Measurements from ENCODE around the gene BLOC1S1.

BLOC1S1 gene

GRCh38 chr12:55695349-55695748 is 20.5 kb upstream of the BLOC1S1 start:
- no peak for DNase-seq

GRCh38 chr12:55696141-55696540 is 19.7 kb upstream of the BLOC1S1 start:
- DNase-seq: no peak

- DNase-seq: no peak
Observed at GRCh38 chr12:55696796-55697462, 18.9 kb upstream of the BLOC1S1 start.

- no peak for DNase-seq
Observed at GRCh38 chr12:55697686-55698085, 18.2 kb upstream of the BLOC1S1 start.

- DNase-seq: no peak
Observed at GRCh38 chr12:55698241-55698955, 17.4 kb upstream of the BLOC1S1 start.

- no peak for DNase-seq
Observed at GRCh38 chr12:55698965-55699364, 16.9 kb upstream of the BLOC1S1 start.

GRCh38 chr12:55699471-55700055 is 16.3 kb upstream of the BLOC1S1 start:
- no peak for DNase-seq

- DNase-seq: no peak
Observed at GRCh38 chr12:55700255-55701018, 15.4 kb upstream of the BLOC1S1 start.

GRCh38 chr12:55702861-55703260 is 13.0 kb upstream of the BLOC1S1 start:
- no peak for DNase-seq

- no peak for DNase-seq
Observed at GRCh38 chr12:55703288-55703687, 12.6 kb upstream of the BLOC1S1 start.

- no peak for DNase-seq
Observed at GRCh38 chr12:55703901-55704761, 11.7 kb upstream of the BLOC1S1 start.

- DNase-seq: no peak
Observed at GRCh38 chr12:55704824-55705718, 10.8 kb upstream of the BLOC1S1 start.

GRCh38 chr12:55705782-55706402 is 10.0 kb upstream of the BLOC1S1 start:
- DNase-seq: no peak

GRCh38 chr12:55706568-55707218 is 9.2 kb upstream of the BLOC1S1 start:
- no peak for DNase-seq

- no peak for DNase-seq
Observed at GRCh38 chr12:55707219-55707671, 8.6 kb upstream of the BLOC1S1 start.

- peak; percentile 36 for DNase-seq
Observed at GRCh38 chr12:55707841-55708694, 7.8 kb upstream of the BLOC1S1 start, which contains the start of gene ITGA7. ITGA7 (minus strand) TSS chr12:55707904; CDS start chr12:55707682, 222 bp downstream.

GRCh38 chr12:55708695-55709233 is 7.1 kb upstream of the BLOC1S1 start:
- no peak for DNase-seq

GRCh38 chr12:55711786-55712553 is 3.9 kb upstream of the BLOC1S1 start:
- no peak for DNase-seq
